Colonic mucosa (tissue), 4 donors: ENCODE data around the gene SLC16A1. TPM values are rescaled to one million over a fixed set of nuclear protein-coding genes. Genes with fewer than 3 reads are reported as not detected.
A peak's percentile ranks its signal among the peaks of the same experiment; 100 is the strongest.
"Not testable (repeated sequence)": the region's sequence is repeated elsewhere in the genome, so short reads cannot be mapped to it uniquely, and the experiment has no call there.

Source experiments
- DNase-seq: peaks from one replicate; pipeline ENCODE4 v3.0.0-alpha.2; 2020
- H3K27ac ChIP-seq: fragments of 200-600 bp; one replicate; pipeline ENCODE4 v1.8.0; 2021
- H3K27me3 ChIP-seq: fragments of 200-600 bp; one replicate; pipeline ENCODE4 v1.8.0; 2021
- H3K36me3 ChIP-seq: fragments of 200-600 bp; one replicate; pipeline ENCODE4 v1.8.0; 2021
- H3K4me1 ChIP-seq: fragments of 200-600 bp; one replicate; pipeline ENCODE4 v1.8.0; 2021; ENCODE audit warnings: mild to moderate bottlenecking
- H3K4me3 ChIP-seq: fragments of 200-600 bp; one replicate; pipeline ENCODE4 v1.8.0; 2021
- H3K9ac ChIP-seq, 2 donors: one replicate each; pipeline ENCODE4 v1.7.0; 2013; ENCODE audit warnings: control low read depth in 2 of 2, low read depth in 2 of 2, low read length in 2 of 2
- H3K9me3 ChIP-seq: fragments of 200-600 bp; one replicate; pipeline ENCODE4 v1.8.0; 2021
- intact Hi-C: fragments of 100-400 bp; cut with DNase I; formaldehyde crosslinking; loops from one replicate; pipeline ENCODE4 v1.14.1; 2022
- total RNA-seq, 2 donors: library from RNA; stranded (reverse); fragmentation: NEBNext Ultra II Directional in 1 of 2; extraction: Animal tissue kit (Norgen Biotek cat#: 25700) in 1 of 2; gene quantifications; one replicate each; pipeline ENCODE4 v1.2.1, GENCODE V29; 2021
- TF ChIP-seq, protein P1 (sequence below): fragments of 200-600 bp; IDR thresholded peaks from one replicate; pipeline ENCODE4 v1.8.0; 2022; ENCODE audit warnings: antibody characterized with exemption, mild to moderate bottlenecking
- donor health status: healthy.
- donor health status: DM: no; HTN: no; CAD: no.
- donor health status: DM: no; HTN: no; CAD: no.

SLC16A1 gene
- total RNA-seq, 2 donors from 2014 or later, result 71.8 to 92.4 TPM

GRCh38 chr1:112961072-112961471 lies 5.1 kb upstream of the SLC16A1 start:
- DNase-seq, result no peak
- intact Hi-C loops, result no loop called here
- Histone ChIP-seq H3K36me3 (no peaks in the 10 kb centered on the region), H3K27ac (no peak overlapping the region), H3K4me1 (no peaks in the 10 kb centered on the region), H3K9me3 (no peaks in the 10 kb centered on the region), H3K9ac (no peak overlapping the region), H3K27me3 (no peaks in the 10 kb centered on the region), H3K4me3 (no peak overlapping the region)
- TF ChIP-seq, protein P1, sequence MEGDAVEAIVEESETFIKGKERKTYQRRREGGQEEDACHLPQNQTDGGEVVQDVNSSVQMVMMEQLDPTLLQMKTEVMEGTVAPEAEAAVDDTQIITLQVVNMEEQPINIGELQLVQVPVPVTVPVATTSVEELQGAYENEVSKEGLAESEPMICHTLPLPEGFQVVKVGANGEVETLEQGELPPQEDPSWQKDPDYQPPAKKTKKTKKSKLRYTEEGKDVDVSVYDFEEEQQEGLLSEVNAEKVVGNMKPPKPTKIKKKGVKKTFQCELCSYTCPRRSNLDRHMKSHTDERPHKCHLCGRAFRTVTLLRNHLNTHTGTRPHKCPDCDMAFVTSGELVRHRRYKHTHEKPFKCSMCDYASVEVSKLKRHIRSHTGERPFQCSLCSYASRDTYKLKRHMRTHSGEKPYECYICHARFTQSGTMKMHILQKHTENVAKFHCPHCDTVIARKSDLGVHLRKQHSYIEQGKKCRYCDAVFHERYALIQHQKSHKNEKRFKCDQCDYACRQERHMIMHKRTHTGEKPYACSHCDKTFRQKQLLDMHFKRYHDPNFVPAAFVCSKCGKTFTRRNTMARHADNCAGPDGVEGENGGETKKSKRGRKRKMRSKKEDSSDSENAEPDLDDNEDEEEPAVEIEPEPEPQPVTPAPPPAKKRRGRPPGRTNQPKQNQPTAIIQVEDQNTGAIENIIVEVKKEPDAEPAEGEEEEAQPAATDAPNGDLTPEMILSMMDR, result no peak

- H3K4me3 ChIP-seq, result no peak overlapping the region
- H3K36me3 ChIP-seq, result no peaks in the 10 kb centered on the region
- no peak overlapping the region for H3K9ac ChIP-seq
- intact Hi-C loops, result no loop called here
- H3K4me1 ChIP-seq, result no peaks in the 10 kb centered on the region
- no peak overlapping the region for H3K27ac ChIP-seq
- no peaks in the 10 kb centered on the region for H3K9me3 ChIP-seq
- TF ChIP-seq, protein P1, result no peak
- no peak for DNase-seq
- H3K27me3 ChIP-seq, result no peaks in the 10 kb centered on the region
These were observed 4.4 kb upstream of the SLC16A1 start for GRCh38 chr1:112960384-112960783.

DNA sequence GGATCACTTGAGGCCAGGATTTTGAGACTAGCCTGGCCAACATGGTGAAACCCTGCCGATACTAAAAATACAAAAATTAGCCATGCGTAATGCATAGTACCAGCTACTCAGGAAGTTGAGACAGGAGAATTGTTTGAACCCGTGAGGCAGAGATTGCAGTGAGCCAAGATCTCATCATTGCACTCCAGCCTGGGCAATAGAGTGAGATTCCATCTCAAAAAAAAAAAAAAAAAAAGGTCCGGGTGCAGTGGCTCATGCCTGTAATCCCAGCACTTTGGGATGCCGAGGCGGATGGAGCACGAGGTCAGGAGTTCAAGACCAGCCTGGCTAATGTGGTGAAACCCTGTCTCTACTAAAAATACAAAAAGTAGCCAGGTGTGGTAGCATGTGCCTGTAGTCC lies 2.2 kb upstream of the SLC16A1 start:
- not testable (repeated sequence) for H3K4me1 ChIP-seq, H3K27me3 ChIP-seq, H3K27ac ChIP-seq, DNase-seq, H3K36me3 ChIP-seq, H3K9me3 ChIP-seq, H3K9ac ChIP-seq, H3K4me3 ChIP-seq
- intact Hi-C loops, result loop anchor here (5.0 to 10.0 kb wide), 3 partner anchors 47 to 87 kb away; no protein-coding TSS in a partner anchor

DNA sequence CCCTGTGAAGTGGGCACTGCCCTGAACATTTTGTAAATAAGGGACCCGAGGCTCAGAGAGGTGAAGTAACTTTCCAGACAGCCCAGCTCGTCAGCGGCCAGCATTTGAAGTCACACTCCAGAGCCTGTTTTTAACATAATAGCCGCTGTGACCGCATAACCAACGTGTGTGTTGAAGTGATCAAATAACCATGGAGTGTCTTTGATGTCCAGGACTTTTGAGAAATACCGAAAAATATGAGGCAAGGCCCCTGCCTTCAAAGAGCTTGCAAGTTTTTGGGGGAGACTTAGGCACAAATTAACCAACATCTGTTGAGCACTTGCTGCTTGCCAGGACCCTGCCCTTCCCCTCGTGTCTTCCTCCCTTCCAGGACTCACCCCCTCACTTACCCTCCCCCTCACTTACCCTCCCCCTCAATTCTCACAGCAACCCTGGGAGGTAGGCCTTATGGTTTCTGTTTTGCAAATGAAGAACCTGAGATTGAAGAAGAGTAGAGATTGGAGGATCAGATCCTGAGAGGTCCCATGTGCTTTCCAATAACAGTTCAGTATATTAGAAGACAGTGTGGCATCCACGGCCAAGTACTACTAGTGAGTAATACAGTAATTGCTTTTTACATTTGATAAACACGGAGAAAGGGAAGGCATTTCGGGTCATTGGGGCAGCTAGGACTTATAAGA lies 1.3 kb upstream of the SLC16A1 start:
- intact Hi-C loops, result loop anchor here (5.0 to 10.0 kb wide), 3 partner anchors 48 to 88 kb away; no protein-coding TSS in a partner anchor
- no peaks in the 10 kb centered on the region for H3K4me1 ChIP-seq
- peak overlapping the region; percentile 78 for H3K27ac ChIP-seq
- peak; percentile 21 for DNase-seq
- H3K27me3 ChIP-seq, result no peaks in the 10 kb centered on the region
- TF ChIP-seq, protein P1, result no peak
- H3K36me3 ChIP-seq, result no peaks in the 10 kb centered on the region
- no peaks in the 10 kb centered on the region for H3K9me3 ChIP-seq
- H3K9ac ChIP-seq, result peak overlapping the region; percentile 4 to 87
- H3K4me3 ChIP-seq, result peak overlapping the region; percentile 66

GRCh38 chr1:112956544-112957132 lies 642 bp upstream of the SLC16A1 start:
- no peaks in the 10 kb centered on the region for H3K4me1 ChIP-seq
- H3K4me3 ChIP-seq, result peak overlapping the region; percentile 66

More at GRCh38 chr1:112956544-112957132, 642 bp upstream of the SLC16A1 start:
- H3K9me3 ChIP-seq, result no peaks in the 10 kb centered on the region
- H3K27ac ChIP-seq, result peak overlapping the region; percentile 78
- H3K9ac ChIP-seq, result peak overlapping the region; percentile 87 to 89
- no peaks in the 10 kb centered on the region for H3K36me3 ChIP-seq
- H3K27me3 ChIP-seq, result no peaks in the 10 kb centered on the region
- intact Hi-C loops, result loop anchor here (5.0 to 10.0 kb wide), 3 partner anchors 48 to 88 kb away; no protein-coding TSS in a partner anchor
- peak; percentile 36 for DNase-seq
- TF ChIP-seq, protein P1, result no peak
